Measurements from ENCODE around the gene PHLDB3. TPM values are rescaled to one million over a fixed set of nuclear protein-coding genes. Genes with fewer than 3 reads are reported as not detected.

PHLDB3 gene
- total RNA-seq, 1 experiment from 2014 or later = 6.7 TPM

DNA sequence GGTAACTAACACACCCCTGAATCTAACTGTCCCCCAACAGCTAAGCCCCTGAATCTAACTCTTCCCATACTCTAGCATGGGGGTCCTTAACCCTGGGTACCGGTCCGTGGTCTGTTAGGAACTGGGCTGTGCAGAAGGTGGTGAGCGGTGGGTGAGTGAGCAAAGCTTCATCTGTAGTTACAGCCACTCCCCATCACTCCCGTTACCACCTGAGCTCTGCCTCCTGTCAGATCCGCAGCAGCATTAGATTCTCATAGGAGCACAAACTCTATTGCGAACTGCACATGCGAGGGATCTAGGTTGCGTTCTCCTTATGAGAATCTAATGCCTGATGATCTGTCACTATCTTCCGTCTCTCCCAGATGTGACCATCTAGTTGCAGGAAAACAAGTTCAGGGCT, 6.2 kb upstream of the PHLDB3 start:
- Histone ChIP-seq H3K27me3 (ENCODE audit: control insufficient read depth, insufficient read depth, low read length) (no peaks in the 10 kb centered on the region), H3K36me3 (ENCODE audit: control insufficient read depth, insufficient read depth, low read length) (no peaks in the 10 kb centered on the region), H3K4me1 (ENCODE audit: control insufficient read depth, insufficient read depth, low read length) (no peaks in the 10 kb centered on the region), H3K9me3 (ENCODE audit: control insufficient read depth, insufficient read depth, low read depth, low read length) (no peaks in the 10 kb centered on the region), H3K4me3 (ENCODE audit: low read depth in 2 of 2, low read length in 2 of 2) (no peak overlapping the region), H3K27ac (ENCODE audit: low read length) (no peak overlapping the region)
- DNase-seq (ENCODE audit: low read depth, low spot score) (no peak), ATAC-seq (no peak)
- TF ChIP-seq, protein P1, sequence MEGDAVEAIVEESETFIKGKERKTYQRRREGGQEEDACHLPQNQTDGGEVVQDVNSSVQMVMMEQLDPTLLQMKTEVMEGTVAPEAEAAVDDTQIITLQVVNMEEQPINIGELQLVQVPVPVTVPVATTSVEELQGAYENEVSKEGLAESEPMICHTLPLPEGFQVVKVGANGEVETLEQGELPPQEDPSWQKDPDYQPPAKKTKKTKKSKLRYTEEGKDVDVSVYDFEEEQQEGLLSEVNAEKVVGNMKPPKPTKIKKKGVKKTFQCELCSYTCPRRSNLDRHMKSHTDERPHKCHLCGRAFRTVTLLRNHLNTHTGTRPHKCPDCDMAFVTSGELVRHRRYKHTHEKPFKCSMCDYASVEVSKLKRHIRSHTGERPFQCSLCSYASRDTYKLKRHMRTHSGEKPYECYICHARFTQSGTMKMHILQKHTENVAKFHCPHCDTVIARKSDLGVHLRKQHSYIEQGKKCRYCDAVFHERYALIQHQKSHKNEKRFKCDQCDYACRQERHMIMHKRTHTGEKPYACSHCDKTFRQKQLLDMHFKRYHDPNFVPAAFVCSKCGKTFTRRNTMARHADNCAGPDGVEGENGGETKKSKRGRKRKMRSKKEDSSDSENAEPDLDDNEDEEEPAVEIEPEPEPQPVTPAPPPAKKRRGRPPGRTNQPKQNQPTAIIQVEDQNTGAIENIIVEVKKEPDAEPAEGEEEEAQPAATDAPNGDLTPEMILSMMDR (IDR thresholded peaks at IDR 0.05) = no peak
- TF ChIP-seq TCF7L2 (IDR thresholded peaks at IDR 0.05; ENCODE audit: low read depth, low read length) = no peak
- no peak for TF ChIP-seq SIN3A (IDR thresholded peaks at IDR 0.05; ENCODE audit: borderline replicate concordance, insufficient read depth, low read depth, low read length)
- TF ChIP-seq POLR2AphosphoS5 (IDR thresholded peaks at IDR 0.05; ENCODE audit: low read depth, low read length) = no peak
- TF ChIP-seq, protein P2, sequence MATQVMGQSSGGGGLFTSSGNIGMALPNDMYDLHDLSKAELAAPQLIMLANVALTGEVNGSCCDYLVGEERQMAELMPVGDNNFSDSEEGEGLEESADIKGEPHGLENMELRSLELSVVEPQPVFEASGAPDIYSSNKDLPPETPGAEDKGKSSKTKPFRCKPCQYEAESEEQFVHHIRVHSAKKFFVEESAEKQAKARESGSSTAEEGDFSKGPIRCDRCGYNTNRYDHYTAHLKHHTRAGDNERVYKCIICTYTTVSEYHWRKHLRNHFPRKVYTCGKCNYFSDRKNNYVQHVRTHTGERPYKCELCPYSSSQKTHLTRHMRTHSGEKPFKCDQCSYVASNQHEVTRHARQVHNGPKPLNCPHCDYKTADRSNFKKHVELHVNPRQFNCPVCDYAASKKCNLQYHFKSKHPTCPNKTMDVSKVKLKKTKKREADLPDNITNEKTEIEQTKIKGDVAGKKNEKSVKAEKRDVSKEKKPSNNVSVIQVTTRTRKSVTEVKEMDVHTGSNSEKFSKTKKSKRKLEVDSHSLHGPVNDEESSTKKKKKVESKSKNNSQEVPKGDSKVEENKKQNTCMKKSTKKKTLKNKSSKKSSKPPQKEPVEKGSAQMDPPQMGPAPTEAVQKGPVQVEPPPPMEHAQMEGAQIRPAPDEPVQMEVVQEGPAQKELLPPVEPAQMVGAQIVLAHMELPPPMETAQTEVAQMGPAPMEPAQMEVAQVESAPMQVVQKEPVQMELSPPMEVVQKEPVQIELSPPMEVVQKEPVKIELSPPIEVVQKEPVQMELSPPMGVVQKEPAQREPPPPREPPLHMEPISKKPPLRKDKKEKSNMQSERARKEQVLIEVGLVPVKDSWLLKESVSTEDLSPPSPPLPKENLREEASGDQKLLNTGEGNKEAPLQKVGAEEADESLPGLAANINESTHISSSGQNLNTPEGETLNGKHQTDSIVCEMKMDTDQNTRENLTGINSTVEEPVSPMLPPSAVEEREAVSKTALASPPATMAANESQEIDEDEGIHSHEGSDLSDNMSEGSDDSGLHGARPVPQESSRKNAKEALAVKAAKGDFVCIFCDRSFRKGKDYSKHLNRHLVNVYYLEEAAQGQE (IDR thresholded peaks at IDR 0.05; ENCODE audit: insufficient read depth in 1 of 2, low read depth in 2 of 2, low read length in 1 of 2) = no peak
- intact Hi-C loops (cut with micrococcal nuclease; ENCODE audit: unreplicated experiment) (no loop called here), in situ Hi-C loops (cut with HindIII; ENCODE audit: low pct_unique_long_range_greater_than_20kb, low sequenced_read_pairs) (no loop called here)
- BruUV-seq (replicated peaks) = no TSS peak
- CTCF ChIA-PET = interaction anchor here (0.6 kb wide), 1 partner anchor 9 kb away, joined by 8 read pairs; no protein-coding TSS in a partner anchor
- POLR2A ChIA-PET = no interaction called here

DNA sequence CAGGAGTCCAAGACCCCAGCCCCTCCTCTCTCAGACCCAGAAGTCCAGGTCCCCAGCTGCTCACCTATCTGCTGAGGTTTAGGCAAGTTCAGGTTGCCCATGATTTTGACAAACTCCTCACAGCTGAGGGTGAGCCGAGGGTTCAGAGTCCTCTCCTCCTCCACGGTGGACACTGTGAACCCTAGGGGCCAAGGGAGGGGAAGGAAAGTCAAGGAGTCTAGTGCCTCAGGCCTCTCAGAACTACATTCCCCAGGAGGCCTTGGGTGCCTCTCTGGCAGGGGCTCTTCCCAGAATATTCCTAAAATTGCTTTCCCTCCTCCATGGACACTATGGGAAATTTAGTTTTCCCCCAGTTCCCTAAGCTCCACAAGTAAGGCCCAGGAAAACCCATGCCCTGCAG, 3.3 kb upstream of the PHLDB3 start:
- in situ Hi-C loops (cut with HindIII; ENCODE audit: low pct_unique_long_range_greater_than_20kb, low sequenced_read_pairs) = no loop called here
- Histone ChIP-seq H3K36me3 (ENCODE audit: control insufficient read depth, insufficient read depth, low read length) (no peaks in the 10 kb centered on the region), H3K27ac (ENCODE audit: low read length) (no peak overlapping the region), H3K9me3 (ENCODE audit: control insufficient read depth, insufficient read depth, low read depth, low read length) (no peaks in the 10 kb centered on the region), H3K4me3 (ENCODE audit: low read depth in 2 of 2, low read length in 2 of 2) (no peak overlapping the region), H3K27me3 (ENCODE audit: control insufficient read depth, insufficient read depth, low read length) (no peaks in the 10 kb centered on the region), H3K4me1 (ENCODE audit: control insufficient read depth, insufficient read depth, low read length) (no peaks in the 10 kb centered on the region)
- DNase-seq (ENCODE audit: low read depth, low spot score) = no peak
- POLR2A ChIA-PET = no interaction called here
- CTCF ChIA-PET = no interaction called here
- intact Hi-C loops (cut with micrococcal nuclease; ENCODE audit: unreplicated experiment) = no loop called here
- no peak for ATAC-seq
- BruUV-seq (replicated peaks) = no TSS peak
- TF ChIP-seq POLR2AphosphoS5 (IDR thresholded peaks at IDR 0.05; ENCODE audit: low read depth, low read length) (no peak), SIN3A (IDR thresholded peaks at IDR 0.05; ENCODE audit: borderline replicate concordance, insufficient read depth, low read depth, low read length) (no peak), TCF7L2 (IDR thresholded peaks at IDR 0.05; ENCODE audit: low read depth, low read length) (no peak)
- TF ChIP-seq, protein P1 (IDR thresholded peaks at IDR 0.05) = no peak
- TF ChIP-seq, protein P2 (IDR thresholded peaks at IDR 0.05; ENCODE audit: insufficient read depth in 1 of 2, low read depth in 2 of 2, low read length in 1 of 2) = no peak

Measured in Panc1 (cell line).